GM12865 (cell line): ENCODE measurements around the gene RPLP1.
A peak's percentile ranks its signal among the peaks of the same experiment; 100 is the strongest.

ENCODE experiments used
- DNase-seq: peaks from one replicate; pipeline ENCODE4 v3.0.0; 2010; ENCODE audit warnings: low read depth
- H3K4me3 ChIP-seq: 2 replicates; pipeline ENCODE4 v1.5.1; 2011; ENCODE audit warnings: mild to moderate bottlenecking, low read depth, low read length, control low read depth
- TF ChIP-seq, protein P1 (sequence below): IDR thresholded peaks from 2 replicates; pipeline ENCODE4 v1.5.1; 2011; ENCODE audit warnings: low read length, control low read depth, low read depth, inconsistent platforms; ENCODE audit not compliant: insufficient read depth; ENCODE audit errors: missing control alignments

The RPLP1 gene

DNA sequence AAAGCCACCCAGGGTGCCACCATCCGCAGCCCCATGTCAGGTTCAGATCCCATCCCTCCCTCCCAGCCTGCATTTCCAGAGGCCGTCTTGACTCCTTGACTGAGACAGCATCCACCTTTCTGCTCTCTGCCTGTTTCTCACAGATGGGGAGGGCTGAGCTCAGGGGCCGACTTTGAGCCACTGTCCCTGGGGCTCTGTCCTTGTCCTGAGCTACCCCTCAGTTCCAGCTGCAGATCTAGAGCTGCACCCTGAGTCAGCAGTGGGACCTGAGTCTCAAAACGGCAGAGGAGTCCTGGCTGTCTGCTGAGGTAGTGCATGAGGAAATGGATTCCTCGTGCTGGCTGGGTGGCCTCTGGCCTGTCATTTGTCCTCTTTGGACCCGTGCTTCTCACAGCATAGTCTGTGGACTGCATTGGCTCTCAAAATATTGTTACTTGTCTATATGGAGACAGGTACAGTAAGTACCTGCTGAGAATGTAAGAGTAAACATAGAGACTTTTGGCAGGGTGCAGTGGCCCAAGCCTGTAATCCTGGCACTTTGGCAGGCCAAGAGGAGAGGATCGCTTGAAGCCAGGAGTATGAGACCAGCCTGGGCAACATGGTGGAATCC lies 22.3 kb downstream of the RPLP1 start:
- TF ChIP-seq, protein P1, sequence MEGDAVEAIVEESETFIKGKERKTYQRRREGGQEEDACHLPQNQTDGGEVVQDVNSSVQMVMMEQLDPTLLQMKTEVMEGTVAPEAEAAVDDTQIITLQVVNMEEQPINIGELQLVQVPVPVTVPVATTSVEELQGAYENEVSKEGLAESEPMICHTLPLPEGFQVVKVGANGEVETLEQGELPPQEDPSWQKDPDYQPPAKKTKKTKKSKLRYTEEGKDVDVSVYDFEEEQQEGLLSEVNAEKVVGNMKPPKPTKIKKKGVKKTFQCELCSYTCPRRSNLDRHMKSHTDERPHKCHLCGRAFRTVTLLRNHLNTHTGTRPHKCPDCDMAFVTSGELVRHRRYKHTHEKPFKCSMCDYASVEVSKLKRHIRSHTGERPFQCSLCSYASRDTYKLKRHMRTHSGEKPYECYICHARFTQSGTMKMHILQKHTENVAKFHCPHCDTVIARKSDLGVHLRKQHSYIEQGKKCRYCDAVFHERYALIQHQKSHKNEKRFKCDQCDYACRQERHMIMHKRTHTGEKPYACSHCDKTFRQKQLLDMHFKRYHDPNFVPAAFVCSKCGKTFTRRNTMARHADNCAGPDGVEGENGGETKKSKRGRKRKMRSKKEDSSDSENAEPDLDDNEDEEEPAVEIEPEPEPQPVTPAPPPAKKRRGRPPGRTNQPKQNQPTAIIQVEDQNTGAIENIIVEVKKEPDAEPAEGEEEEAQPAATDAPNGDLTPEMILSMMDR = no peak
- DNase-seq = no peak
- H3K4me3 ChIP-seq = no peak overlapping the region

DNA sequence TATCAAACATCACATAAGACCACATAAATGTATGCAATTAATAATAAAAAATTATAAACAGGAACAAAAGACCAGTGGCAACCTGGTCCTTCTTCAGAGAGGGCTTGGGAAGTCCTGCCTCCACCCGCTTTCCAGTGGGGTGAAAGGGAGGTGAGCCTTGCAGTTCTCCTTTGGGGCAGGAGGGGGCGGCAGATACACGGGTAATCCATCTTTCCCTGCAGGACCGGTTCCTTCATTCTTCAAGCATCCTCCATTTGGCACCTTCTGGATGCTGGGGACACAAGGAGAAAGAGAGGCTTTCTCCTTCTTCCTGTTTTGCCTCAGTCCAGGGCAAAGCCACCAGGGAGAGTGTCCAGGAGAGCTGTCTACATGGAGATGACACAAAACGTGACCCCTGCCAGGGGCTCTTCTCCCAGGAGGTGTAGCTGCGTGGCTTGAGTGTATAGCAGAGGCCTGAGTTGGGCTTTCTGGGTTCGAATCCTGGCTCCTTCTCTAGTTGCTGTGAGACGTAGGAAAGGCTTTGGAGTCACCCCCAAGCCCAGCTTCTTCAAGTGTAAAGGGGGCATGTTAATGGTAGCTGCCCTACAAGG lies 23.2 kb downstream of the RPLP1 start:
- no peak overlapping the region for H3K4me3 ChIP-seq
- TF ChIP-seq, protein P1 = peak; percentile 94
- peak; percentile 65 for DNase-seq

DNA sequence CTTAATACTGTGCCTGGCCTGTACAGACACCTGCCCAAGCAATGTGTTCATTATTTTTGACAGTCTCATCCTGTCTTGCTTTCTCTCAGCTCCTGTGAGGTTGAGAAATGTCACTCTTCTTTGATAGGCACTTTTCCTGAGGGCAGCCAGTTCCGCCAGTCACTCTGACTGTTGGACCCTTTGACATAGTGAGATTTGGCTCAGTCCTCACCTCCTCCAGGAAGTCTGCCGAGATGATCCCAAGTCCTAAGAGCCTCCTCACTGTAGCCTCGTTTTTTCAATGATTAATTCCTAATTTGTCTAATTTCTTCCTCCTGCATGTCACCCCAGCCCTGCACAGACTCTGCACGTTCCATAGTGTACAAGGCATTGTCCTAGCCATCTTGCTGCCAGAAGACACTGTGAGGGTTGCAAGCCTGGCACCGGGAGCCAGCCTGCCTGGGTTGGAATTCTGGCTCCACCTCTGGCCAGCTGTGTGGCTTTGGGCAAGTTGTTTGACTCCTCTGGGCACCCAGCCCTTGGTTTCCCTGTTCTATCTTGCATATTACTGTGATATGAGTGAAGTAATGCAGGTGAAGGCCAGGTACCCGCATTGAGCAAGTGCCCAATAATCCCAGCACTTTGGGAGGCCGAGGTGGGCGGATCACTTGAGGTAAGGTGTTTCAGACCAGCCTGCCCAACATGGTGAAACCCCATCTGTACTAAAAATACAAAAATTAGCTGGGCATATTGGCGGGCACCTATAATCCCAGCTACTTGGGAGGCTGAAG lies 24.3 kb downstream of the RPLP1 start:
- no peak overlapping the region for H3K4me3 ChIP-seq
- TF ChIP-seq, protein P1 = no peak
- DNase-seq = no peak

DNA sequence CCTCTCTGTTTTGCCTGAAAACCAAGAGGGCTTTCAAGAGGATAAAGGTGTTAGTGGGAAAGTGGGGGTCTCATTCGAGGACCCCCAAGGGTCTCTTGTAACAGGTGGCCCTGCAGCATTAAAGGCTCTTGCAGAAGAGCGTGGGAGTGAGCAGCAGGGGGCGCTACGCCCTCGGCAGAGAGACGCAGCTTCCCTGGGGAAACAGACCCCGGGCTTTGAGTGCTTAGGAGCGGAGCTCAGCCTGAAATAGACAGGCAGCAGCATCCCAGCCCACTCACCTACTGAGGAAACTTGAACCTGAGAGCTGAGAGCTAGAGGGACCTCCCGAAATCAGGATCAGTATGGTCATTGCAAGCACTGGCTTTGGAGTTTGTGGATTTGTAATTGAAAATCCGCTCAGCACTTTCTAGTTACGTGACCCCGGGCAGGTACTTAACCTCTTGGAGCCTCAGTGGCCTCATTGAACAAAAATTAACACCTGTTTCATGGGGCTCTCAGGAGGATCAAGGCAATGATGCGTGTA lies 25.7 kb downstream of the RPLP1 start:
- no peak overlapping the region for H3K4me3 ChIP-seq
- TF ChIP-seq, protein P1 = peak; percentile 87
- peak; percentile 57 for DNase-seq

DNA sequence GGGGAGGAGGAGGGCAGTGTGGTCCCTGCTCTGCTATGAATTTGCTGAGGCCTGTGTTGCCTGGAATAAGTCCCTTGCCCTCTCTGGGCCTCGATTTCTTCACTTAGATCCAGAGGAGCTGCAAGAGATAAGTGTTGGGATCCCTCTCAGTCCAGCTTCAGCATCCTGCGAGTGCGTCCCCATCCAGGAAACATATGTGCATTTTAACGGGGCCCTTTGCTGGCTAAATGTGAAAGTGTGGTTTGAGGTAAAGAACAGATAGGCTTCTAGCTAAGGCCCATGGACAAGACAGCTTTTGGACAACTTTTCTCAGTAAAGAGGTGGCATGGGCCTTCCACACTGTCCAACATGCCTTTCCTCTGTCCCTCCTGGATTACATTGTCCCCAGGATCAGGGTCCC lies 26.5 kb downstream of the RPLP1 start:
- no peak for DNase-seq
- H3K4me3 ChIP-seq = no peak overlapping the region
- TF ChIP-seq, protein P1 = no peak

DNA sequence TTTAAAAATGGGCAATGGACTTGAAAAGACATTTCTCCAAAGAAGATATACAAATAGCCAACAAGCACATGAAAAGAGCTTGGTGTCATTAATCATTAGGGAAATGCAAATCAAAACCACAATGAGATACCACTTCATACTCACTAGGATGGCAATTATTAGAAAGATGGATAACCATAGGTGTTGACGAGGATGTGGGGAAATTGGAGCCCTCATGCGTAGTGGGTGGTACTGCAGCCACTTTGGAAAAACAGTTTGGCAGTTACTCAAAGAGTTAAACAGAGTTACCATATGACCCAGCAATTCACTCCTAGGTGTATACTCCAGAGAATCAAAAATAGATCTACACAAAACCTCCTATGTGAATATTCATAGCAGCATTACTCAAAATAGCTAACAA lies 27.4 kb downstream of the RPLP1 start:
- TF ChIP-seq, protein P1 = no peak
- no peak for DNase-seq
- H3K4me3 ChIP-seq = no peak overlapping the region
